Neuron (in vitro differentiated cells): ENCODE results near the gene XCR1.
"Not testable (repeated sequence)": the region's sequence is repeated elsewhere in the genome, so short reads cannot be mapped to it uniquely, and the experiment has no call there.

Experiments
- H2AFZ ChIP-seq: one replicate; pipeline ENCODE4 v1.6.1; 2013; ENCODE audit warnings: low read depth, mild to moderate bottlenecking, inconsistent platforms, low read length, moderate library complexity
- H3K27me3 ChIP-seq: one replicate; pipeline ENCODE4 v1.6.1; 2013; ENCODE audit warnings: low read length; ENCODE audit not compliant: insufficient read depth
- H3K36me3 ChIP-seq: one replicate; pipeline ENCODE4 v1.6.1; 2013; ENCODE audit warnings: low read length; ENCODE audit not compliant: insufficient read depth
- H3K4me1 ChIP-seq: one replicate; pipeline ENCODE4 v1.6.1; 2013; ENCODE audit warnings: low read length; ENCODE audit not compliant: insufficient read depth
- H3K4me3 ChIP-seq: 2 replicates; pipeline ENCODE4 v1.5.1; 2013; ENCODE audit warnings: mild to moderate bottlenecking, low read length, moderate library complexity
- H3K9me3 ChIP-seq: one replicate; pipeline ENCODE4 v1.6.1; 2013; ENCODE audit warnings: low read length

XCR1 gene

GRCh38 chr3:46010519-46011113 lies 16.7 kb downstream of the XCR1 start:
- H3K9me3 ChIP-seq = no peaks in the 10 kb centered on the region

GRCh38 chr3:46008058-46008457 lies 19.2 kb downstream of the XCR1 start:
- H3K36me3 ChIP-seq = no peaks in the 10 kb centered on the region
- H2AFZ ChIP-seq = no peak overlapping the region
- H3K4me1 ChIP-seq = no peaks in the 10 kb centered on the region
- peaks cover 5% of the 10 kb centered on the region for H3K27me3 ChIP-seq
- H3K4me3 ChIP-seq = no peak overlapping the region
- H3K9me3 ChIP-seq = no peaks in the 10 kb centered on the region

More at GRCh38 chr3:46010519-46011113, 16.7 kb downstream of the XCR1 start:
- Histone ChIP-seq H3K27me3 (peaks cover 3% of the 10 kb centered on the region), H3K36me3 (no peaks in the 10 kb centered on the region), H3K4me3 (no peak overlapping the region), H2AFZ (no peak overlapping the region), H3K4me1 (no peaks in the 10 kb centered on the region)

GRCh38 chr3:46007280-46007679 lies 20.0 kb downstream of the XCR1 start:
- Histone ChIP-seq H3K27me3 (peaks cover 5% of the 10 kb centered on the region), H3K36me3 (no peaks in the 10 kb centered on the region), H3K4me3 (no peak overlapping the region), H2AFZ (no peak overlapping the region), H3K4me1 (no peaks in the 10 kb centered on the region), H3K9me3 (no peaks in the 10 kb centered on the region)

GRCh38 chr3:46006238-46007032 lies 20.8 kb downstream of the XCR1 start:
- Histone ChIP-seq H3K36me3 (no peaks in the 10 kb centered on the region), H2AFZ (no peak overlapping the region), H3K4me3 (no peak overlapping the region), H3K9me3 (no peaks in the 10 kb centered on the region), H3K4me1 (no peaks in the 10 kb centered on the region), H3K27me3 (peaks cover 8% of the 10 kb centered on the region)

- H3K4me3 ChIP-seq, H3K36me3 ChIP-seq, H3K4me1 ChIP-seq, H3K9me3 ChIP-seq, H2AFZ ChIP-seq: not testable (repeated sequence)
- H3K27me3 ChIP-seq = peaks cover 20% of the 10 kb centered on the region
Measured at GRCh38 chr3:46003706-46004105, 23.6 kb downstream of the XCR1 start.

GRCh38 chr3:46001178-46001577 lies 26.1 kb downstream of the XCR1 start:
- peaks cover 22% of the 10 kb centered on the region for H3K27me3 ChIP-seq
- no peak overlapping the region for H2AFZ ChIP-seq
- peaks cover under 1% of the 10 kb centered on the region for H3K4me1 ChIP-seq
- H3K9me3 ChIP-seq = no peaks in the 10 kb centered on the region
- no peak overlapping the region for H3K4me3 ChIP-seq
- no peaks in the 10 kb centered on the region for H3K36me3 ChIP-seq

GRCh38 chr3:45997942-45998341 lies 29.3 kb downstream of the XCR1 start:
- no peak overlapping the region for H2AFZ ChIP-seq
- peaks cover 17% of the 10 kb centered on the region for H3K27me3 ChIP-seq
- H3K9me3 ChIP-seq = no peaks in the 10 kb centered on the region
- H3K36me3 ChIP-seq = no peaks in the 10 kb centered on the region
- H3K4me1 ChIP-seq = peaks cover 10% of the 10 kb centered on the region
- H3K4me3 ChIP-seq = no peak overlapping the region

- not testable (repeated sequence) for H3K9me3 ChIP-seq, H2AFZ ChIP-seq, H3K36me3 ChIP-seq, H3K4me3 ChIP-seq, H3K4me1 ChIP-seq
- peaks cover 17% of the 10 kb centered on the region for H3K27me3 ChIP-seq
Measured at GRCh38 chr3:45997499-45997898, 29.8 kb downstream of the XCR1 start.

- Histone ChIP-seq H3K4me1 (peaks cover 10% of the 10 kb centered on the region), H3K4me3 (peak within 1 kb of the TSS; percentile 84), H3K9me3 (no peaks in the 10 kb centered on the region), H2AFZ (peak within 1 kb of the TSS; percentile 95), H3K36me3 (no peaks in the 10 kb centered on the region), H3K27me3 (peaks cover 13% of the 10 kb centered on the region)
Measured at GRCh38 chr3:45995236-45996192, 31.8 kb downstream of the XCR1 start, which contains the start of gene FYCO1. FYCO1 (minus strand) TSS chr3:45995824; CDS start chr3:45984910, 10,914 bp downstream.

- peak overlapping the region; percentile 95 for H2AFZ ChIP-seq
- no peaks in the 10 kb centered on the region for H3K36me3 ChIP-seq
- H3K27me3 ChIP-seq = peaks cover 7% of the 10 kb centered on the region
- H3K9me3 ChIP-seq = no peaks in the 10 kb centered on the region
- H3K4me3 ChIP-seq = peak overlapping the region; percentile 84
- peaks cover 10% of the 10 kb centered on the region for H3K4me1 ChIP-seq
Measured at GRCh38 chr3:45994419-45995235, 32.7 kb downstream of the XCR1 start.

GRCh38 chr3:45993421-45994027 lies 33.8 kb downstream of the XCR1 start:
- peaks cover 10% of the 10 kb centered on the region for H3K4me1 ChIP-seq
- H3K36me3 ChIP-seq = no peaks in the 10 kb centered on the region
- H3K27me3 ChIP-seq = peaks cover under 1% of the 10 kb centered on the region
- no peak overlapping the region for H2AFZ ChIP-seq
- H3K4me3 ChIP-seq = no peak overlapping the region
- H3K9me3 ChIP-seq = no peaks in the 10 kb centered on the region

- no peak overlapping the region for H2AFZ ChIP-seq
- peaks cover 16% of the 10 kb centered on the region for H3K4me1 ChIP-seq
- no peak overlapping the region for H3K4me3 ChIP-seq
- no peaks in the 10 kb centered on the region for H3K27me3 ChIP-seq
- H3K36me3 ChIP-seq = no peaks in the 10 kb centered on the region
- no peaks in the 10 kb centered on the region for H3K9me3 ChIP-seq
Measured at GRCh38 chr3:45992821-45993221, 34.5 kb downstream of the XCR1 start.
